Superior temporal gyrus (tissue), 1 donor: ENCODE data around the gene OLFM4.

Source experiments
- DNase-seq: peaks from one replicate; pipeline ENCODE4 v3.0.0-alpha.2; 2016; ENCODE audit errors: extremely low spot score

The OLFM4 gene

GRCh38 chr13:53014495-53015443 lies 13.8 kb upstream of the OLFM4 start:
- DNase-seq = no peak

- DNase-seq = no peak
Measured at GRCh38 chr13:53015971-53016370, 12.6 kb upstream of the OLFM4 start.

DNA sequence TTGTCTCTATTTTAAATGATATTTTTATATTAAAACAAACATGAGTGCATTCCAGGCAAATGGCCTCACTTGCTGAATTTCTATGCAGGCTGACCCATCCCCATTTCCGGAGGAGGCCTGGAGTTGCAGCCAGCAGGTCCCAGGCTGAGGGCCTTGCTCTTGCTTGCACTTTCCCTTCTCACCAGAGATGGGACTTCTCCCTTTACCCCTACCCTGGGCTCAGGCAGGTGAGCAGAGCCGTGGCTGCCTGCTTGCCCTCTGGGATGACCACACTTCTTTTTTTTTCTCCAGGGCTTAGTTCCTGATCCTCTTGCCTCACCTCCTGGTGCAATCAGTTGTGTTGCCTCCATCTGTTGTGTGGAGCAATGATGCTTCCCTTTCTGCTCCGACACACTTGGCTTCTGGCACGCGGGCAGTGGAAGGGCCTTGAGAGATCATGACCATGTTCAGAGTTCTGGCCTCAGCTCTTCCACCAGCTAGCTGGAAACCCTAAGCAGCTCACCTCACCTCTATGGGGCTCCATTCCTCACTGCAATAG lies 11.1 kb upstream of the OLFM4 start:
- no peak for DNase-seq

DNA sequence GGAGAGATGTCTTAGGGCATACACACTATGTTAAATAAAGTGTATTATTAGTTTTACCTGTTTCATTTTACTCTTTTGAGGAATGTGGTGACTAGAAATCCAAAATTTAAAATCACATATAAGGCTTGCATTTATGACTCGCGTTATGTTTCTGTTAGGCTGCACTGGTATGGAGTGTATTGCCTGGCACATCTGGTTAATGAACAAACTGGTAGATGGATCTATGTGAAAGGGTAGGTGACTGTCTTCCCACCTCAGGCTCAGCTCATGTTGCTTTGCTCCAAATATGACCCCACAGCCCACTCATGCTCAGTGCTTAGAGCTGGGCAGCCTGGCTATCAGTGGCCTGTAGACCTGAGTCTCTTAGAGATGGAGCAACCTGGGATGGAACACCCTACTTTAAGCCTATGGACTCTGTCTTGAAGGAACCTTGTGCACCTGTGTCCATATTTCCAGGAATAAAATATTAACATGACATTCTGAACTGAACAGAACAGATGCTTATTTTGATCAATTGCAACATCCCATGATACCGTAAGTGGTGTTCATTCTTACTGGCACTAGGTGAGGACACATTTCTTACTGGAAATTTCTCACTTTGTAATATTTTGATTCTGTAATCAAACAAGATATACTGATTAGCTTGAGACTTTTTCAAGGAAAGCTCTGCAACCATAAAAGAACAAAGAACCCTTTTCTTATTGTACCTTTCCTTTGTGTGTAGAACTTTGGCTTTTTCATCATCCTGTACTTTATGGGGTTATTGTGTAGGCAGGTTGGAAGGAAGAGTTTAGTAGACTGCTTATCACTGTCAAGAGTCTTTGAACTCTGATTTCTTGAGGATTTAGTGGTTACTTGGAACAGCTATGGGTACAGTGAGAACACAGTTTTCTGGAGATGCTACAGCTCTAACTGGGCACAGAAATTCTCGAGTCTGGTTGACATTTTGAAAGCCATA lies 9.6 kb upstream of the OLFM4 start:
- no peak for DNase-seq

DNA sequence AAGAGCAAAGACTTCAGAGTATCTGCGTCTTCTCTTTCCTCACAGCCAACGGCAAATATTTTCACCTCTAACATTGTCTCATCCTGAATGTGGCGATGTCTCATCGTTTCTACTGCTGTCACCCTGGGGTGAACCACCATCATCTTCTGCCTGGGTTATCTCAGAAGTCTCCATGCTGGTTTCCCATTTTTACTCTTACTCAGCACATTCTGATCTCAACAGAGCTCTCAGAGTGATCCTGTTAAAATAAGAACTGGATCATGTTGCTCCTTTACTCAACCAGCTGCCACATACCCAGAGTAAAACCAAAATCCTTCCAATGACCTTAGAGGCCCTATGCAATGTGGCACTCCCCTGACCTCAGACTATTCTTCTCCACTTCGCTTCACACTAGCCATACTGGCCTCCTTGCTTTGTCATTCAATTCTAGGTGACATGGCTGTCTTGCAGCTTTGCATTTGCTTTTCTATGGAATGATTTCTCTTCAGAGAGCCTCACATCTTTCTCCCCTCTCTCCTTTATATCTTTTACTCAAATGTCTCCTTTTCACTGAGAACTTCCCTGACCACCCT lies 7.8 kb upstream of the OLFM4 start:
- DNase-seq = no peak

GRCh38 chr13:53023246-53023645 lies 5.4 kb upstream of the OLFM4 start:
- no peak for DNase-seq

DNA sequence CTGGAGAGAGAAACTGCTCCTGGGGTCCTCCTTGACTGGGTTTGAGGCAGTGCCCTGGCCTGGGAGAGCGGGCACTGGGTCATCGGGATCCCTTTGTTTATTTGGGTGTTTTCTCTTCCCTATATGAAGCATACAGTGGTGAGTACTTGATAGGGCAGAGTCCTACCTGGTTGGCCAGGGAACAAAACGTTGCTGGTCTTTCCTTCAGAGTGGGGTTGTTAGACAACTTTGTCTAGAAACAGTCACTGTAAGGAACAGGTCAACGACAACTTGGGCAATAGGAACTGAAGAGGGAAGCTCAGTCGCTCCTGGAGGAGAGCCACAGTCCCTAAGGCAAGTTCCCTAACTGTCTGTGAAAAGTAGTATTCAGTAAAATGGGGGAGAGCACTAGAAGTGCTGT lies 550 bp upstream of the OLFM4 start:
- no peak for DNase-seq

- no peak for DNase-seq
Measured at GRCh38 chr13:53032849-53033248, 4.2 kb downstream of the OLFM4 start.

DNA sequence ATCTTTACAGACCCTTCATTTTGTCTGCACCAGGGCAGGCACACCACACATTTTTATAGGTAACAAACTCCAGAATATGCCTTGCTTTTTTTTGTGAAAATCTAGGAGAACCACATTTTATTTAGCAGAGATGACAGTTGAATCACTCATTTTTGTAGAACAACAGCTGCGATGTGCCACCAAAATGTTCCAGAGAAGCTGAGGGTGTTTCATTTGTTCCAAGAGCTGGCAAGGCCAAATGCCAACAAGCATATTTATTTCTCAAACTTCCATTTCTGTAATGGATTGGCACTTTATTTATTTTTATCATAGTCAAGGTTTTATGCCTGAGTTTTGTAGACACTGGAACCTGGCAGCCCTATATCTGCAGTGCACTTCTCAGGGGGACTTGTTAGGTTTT lies 10.4 kb downstream of the OLFM4 start:
- peak; percentile 69 for DNase-seq

DNA sequence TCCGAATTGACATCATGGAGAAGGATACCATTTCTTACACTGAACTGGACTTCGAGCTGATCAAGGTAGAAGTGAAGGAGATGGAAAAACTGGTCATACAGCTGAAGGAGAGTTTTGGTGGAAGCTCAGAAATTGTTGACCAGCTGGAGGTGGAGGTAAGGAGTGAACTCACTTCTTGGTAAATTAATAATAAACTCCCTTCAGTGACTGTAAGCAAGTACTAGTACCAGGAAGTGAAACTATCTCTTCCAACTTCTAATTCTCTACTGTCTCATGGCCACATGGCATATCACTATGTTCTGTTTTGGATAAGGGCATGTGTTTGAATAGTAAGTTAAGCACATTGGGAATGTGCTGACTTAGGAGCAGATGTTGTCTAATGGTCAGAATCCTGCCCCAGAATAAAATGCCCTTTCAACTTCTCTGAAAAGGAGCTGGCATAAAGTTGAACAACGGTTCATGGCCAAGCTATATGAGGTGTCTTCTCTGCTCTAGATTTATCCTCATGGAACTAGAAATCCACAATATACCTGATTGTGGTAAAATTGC lies 13.4 kb downstream of the OLFM4 start:
- DNase-seq = no peak

GRCh38 chr13:53042877-53043276 lies 14.3 kb downstream of the OLFM4 start:
- no peak for DNase-seq

- no peak for DNase-seq
Measured at GRCh38 chr13:53043398-53043797, 14.8 kb downstream of the OLFM4 start.

- no peak for DNase-seq
Measured at GRCh38 chr13:53045189-53045588, 16.6 kb downstream of the OLFM4 start.

- DNase-seq = no peak
Measured at GRCh38 chr13:53048880-53049279, 20.3 kb downstream of the OLFM4 start.

- no peak for DNase-seq
Measured at GRCh38 chr13:53050151-53050550, 21.5 kb downstream of the OLFM4 start.

GRCh38 chr13:53052675-53053074 lies 24.1 kb downstream of the OLFM4 start:
- no peak for DNase-seq

DNA sequence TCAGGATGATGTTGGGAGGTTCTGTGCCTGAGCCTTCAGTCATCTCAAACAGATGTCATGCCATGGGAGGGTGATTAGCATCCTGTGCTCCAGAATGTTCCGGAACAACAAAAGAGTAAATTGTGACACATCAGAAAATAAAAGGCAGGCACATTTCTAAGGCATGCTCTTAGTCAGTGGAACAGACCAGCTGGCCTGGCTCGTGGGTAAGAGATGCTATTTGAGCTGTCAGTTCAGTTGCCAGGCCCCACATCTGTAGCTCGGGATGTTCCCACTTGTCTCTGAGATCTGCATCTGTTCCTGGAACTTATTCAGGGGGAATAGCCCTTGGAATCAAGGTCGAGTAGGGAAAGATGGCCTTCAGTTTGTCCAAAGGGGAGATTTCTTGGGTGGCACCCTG lies 26.0 kb downstream of the OLFM4 start:
- DNase-seq = no peak

DNA sequence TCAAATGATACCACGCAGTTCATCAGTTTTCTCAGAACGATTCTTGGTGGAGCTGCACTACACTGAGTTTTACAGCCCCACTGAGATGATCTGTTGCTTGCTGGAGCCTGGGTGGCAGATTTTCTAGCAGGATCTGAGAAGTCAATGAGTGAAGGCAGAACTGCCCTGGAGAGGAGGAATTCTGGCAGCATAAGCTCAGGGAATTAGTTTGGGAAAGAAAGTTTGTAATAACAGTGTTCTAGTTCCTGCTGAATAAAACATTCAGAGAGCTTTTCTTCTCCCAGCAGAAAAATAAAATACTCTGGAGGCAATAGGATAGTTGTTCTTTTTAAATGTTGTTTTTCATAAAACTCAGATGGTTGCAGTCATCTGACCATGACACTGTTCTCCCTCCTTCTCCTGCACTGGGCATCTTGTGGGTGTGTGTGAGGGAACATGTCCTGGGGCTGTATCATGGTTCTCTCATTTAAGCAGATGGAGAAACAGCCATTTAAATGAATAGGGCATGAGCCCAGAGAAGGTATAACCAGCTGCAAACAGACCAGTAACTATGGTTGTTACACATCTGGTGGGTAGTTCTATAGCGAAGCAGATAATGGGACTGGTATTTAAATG lies 29.6 kb downstream of the OLFM4 start:
- DNase-seq = no peak

DNA sequence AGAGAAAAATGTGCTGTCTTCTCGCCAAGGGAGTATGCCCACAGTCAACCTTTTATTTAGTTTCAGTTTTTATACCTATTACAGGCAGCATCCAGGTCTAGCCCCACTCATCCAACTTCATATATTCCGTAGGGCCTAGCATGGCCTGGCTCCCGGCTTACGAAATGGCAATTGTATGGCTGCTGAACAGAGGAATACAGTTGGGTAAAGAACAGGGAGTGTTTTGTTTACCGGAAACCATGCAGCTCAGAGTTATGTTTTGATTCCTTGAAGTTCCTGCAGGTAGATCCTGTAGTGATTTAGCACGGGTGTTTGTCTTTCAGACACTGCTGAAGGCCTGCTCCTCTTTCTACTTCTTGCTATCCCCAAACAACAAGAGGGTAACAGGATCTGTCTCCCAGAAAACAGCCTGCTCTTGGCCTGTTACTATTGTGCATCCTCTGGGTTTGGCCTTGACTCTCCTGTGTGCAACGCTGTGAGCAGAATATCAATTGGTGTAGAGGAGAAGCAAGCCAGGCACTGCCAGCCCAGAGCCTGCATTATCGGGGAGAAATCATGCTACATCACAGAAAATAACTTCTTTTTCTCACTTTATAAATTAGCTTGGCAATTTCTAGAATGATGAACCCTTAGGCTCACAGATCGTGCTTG lies 32.4 kb downstream of the OLFM4 start:
- peak; percentile 57 for DNase-seq

- no peak for DNase-seq
Measured at GRCh38 chr13:53064731-53065130, 36.1 kb downstream of the OLFM4 start.

DNA sequence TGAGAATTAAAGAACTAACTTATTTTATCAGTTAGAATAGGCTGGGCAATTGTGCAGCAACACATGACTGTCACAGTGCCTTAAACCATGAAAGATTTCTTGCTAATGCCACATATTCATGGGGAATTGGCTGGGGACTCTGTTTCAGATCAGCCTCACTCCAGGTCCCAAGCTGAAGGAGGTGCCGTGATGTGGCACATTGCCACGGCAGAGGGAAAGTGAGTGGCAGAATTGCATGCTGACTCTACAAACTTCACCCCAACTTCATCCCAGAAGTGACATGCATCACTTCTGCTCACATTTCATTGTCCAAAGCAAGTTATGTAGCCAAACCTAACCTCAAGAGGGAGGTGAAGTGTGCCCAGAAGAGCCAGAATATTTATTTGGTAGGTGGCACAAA lies 37.8 kb downstream of the OLFM4 start:
- no peak for DNase-seq
